Fibroblast of the aortic adventitia (primary cell): ENCODE data around the gene TUBB8. TPM values are rescaled to one million over a fixed set of nuclear protein-coding genes. Genes with fewer than 3 reads are reported as not detected.
"Not testable (repeated sequence)": the region's sequence is repeated elsewhere in the genome, so short reads cannot be mapped to it uniquely, and the experiment has no call there.

Experiments used
- DNase-seq: peaks from one replicate; pipeline ENCODE4 v3.0.0-alpha.2; 2010; ENCODE audit warnings: low read depth
- H3K4me3 ChIP-seq: 2 replicates; pipeline ENCODE4 v1.5.1; 2011; ENCODE audit warnings: low read depth, mild to moderate bottlenecking, control low read depth, low read length, moderate library complexity
- total RNA-seq: library from RNA; depleted of rRNA; stranded (reverse); fragments of >200 nt; gene quantifications from 2 replicates; pipeline ENCODE4 v1.2.3, GENCODE V29; 2012; ENCODE audit warnings: low replicate concordance

TUBB8 gene
- total RNA-seq, 1 donor: not detected

DNA sequence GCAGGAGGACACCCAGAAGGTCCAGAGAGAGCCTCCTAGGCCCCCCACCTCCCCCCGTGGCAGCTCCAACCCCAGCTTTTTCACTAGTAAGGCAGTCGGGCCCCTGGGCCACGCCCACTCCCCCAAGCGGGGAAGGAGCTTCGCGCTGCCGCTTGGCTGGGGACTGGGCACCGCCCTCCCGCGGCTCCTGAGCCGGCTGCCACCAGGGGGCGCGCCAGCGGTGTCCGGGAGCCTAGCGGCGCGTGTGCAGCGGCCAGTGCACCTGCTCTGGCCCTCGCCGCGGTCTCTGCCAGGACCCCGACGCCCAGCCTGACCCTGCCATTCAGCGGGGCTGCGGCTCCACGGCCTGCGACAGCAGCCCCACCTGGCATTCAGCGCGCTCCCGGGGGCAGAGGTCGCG is 37.8 kb downstream of the TUBB8 start:
- not testable (repeated sequence) for DNase-seq

DNA sequence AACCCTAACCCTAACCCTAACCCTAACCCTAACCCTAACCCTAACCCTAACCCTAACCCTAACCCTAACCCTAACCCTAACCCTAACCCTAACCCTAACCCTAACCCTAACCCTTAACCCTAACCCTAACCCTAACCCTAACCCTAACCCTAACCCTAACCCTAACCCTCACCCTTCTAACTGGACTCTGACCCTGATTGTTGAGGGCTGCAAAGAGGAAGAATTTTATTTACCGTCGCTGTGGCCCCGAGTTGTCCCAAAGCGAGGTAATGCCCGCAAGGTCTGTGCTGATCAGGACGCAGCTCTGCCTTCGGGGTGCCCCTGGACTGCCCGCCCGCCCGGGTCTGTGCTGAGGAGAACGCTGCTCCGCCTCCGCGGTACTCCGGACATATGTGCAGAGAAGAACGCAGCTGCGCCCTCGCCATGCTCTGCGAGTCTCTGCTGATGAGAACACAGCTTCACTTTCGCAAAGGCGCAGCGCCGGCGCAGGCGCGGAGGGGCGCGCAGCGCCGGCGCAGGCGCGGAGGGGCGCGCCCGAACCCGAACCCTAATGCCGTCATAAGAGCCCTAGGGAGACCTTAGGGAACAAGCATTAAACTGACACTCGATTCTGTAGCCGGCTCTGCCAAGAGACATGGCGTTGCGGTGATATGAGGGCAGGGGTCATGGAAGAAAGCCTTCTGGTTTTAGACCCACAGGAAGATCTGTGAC is 38.7 kb downstream of the TUBB8 start:
- H3K4me3 ChIP-seq, DNase-seq: not testable (repeated sequence)

More for the DNA sequence above, 37.8 kb downstream of the TUBB8 start:
- not testable (repeated sequence) for H3K4me3 ChIP-seq

Other genes with a start within 250 kb of the TUBB8 start
- 47.4 and 71.5 TPM in 2 replicates for gene ZMYND11, start 86.2 kb upstream of the TUBB8 start, total RNA-seq